GM12878 (cell line): ENCODE measurements around the gene FTSJ1.

Experiments
- BCL11A ChIP-seq: IDR thresholded peaks from 2 replicates; pipeline ENCODE4 v1.6.1; 2011; ENCODE audit warnings: low read depth, low read length
- CREB1 ChIP-seq: IDR thresholded peaks from 2 replicates; pipeline ENCODE4 v1.6.1; 2012; ENCODE audit warnings: low read depth, mild to moderate bottlenecking, inconsistent platforms
- ETV6 ChIP-seq, 2 experiments: fragments of 450-650 bp in 1 of 2; IDR thresholded peaks in 1 of 2; conservative IDR thresholded peaks in 1 of 2; 2 replicates each; pipeline ENCODE4 v1.6.1; 2014; ENCODE audit warnings: antibody characterized with exemption in 1 of 2, borderline replicate concordance in 1 of 2, low read depth in 1 of 2, mild to moderate bottlenecking in 1 of 2, moderate library complexity in 1 of 2
- KAT2A ChIP-seq: conservative IDR thresholded peaks from 2 replicates; pipeline ENCODE4 v1.6.1; 2011; ENCODE audit warnings: low read depth, low read length; ENCODE audit not compliant: control insufficient read depth
- TCF12 ChIP-seq: IDR thresholded peaks from 2 replicates; pipeline ENCODE4 v1.6.1; 2011; ENCODE audit warnings: low read depth, mild to moderate bottlenecking, low read length
- TF ChIP-seq, protein P1 (sequence below): IDR thresholded peaks from 2 replicates; pipeline ENCODE4 v1.6.1; 2011; ENCODE audit warnings: borderline replicate concordance, low read depth, mild to moderate bottlenecking, moderate library complexity, mixed read lengths, low read length; ENCODE audit not compliant: insufficient read depth; ENCODE audit errors: extremely low read length
- TF ChIP-seq, protein P2 (sequence below), 3 experiments: IDR thresholded peaks in 2 of 3; conservative IDR thresholded peaks in 1 of 3; 2 replicates each; pipeline ENCODE4 v1.5.1; 2011; ENCODE audit warnings: low read depth in 3 of 3, low read length in 3 of 3, mild to moderate bottlenecking in 3 of 3, control low read depth in 2 of 3, moderate library complexity in 2 of 3, inconsistent platforms in 1 of 3, mixed read lengths in 1 of 3; ENCODE audit not compliant: control insufficient read depth in 2 of 3, insufficient read depth in 1 of 3; ENCODE audit errors: extremely low read depth in 1 of 3
- TF ChIP-seq, protein P3 (sequence below): fragments of 450-650 bp; formaldehyde crosslinking; IDR thresholded peaks from 2 replicates; pipeline ENCODE4 v1.4.0; 2022; ENCODE audit warnings: mild to moderate bottlenecking, moderate library complexity
- TF ChIP-seq, protein P4 (sequence below): IDR thresholded peaks from 2 replicates; pipeline ENCODE4 v1.6.1; 2011; ENCODE audit warnings: borderline replicate concordance, low read depth, mild to moderate bottlenecking, moderate library complexity, low read length; ENCODE audit not compliant: insufficient read depth, poor library complexity, severe bottlenecking
- TF ChIP-seq, protein P5 (sequence below): fragments of 450-650 bp; IDR thresholded peaks from 2 replicates; pipeline ENCODE4 v1.6.1; 2017; ENCODE audit warnings: mild to moderate bottlenecking, moderate library complexity
- TF ChIP-seq, protein P6 (sequence below): IDR thresholded peaks from 2 replicates; pipeline ENCODE4 v1.6.1; 2012; ENCODE audit warnings: mild to moderate bottlenecking, low read depth, low read length

DNA sequence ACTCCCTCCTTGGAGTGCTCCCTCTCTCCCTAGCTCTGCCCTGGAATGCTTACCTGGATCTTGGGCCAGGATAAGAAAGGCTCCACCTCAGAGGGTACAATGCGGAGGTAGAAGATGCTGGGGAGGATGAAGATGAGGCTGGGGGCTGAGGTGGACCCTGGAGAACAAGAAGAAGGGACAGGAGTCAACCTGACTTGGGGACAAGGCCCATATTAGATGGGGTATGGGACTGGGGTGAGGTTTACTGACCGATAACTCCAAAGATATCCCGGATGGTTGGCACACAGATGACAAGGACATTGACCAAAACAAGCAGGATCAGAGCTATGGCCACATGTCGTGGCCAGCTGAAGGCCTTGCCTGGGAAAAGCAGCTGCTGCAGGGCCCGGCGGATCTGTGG lies 16.5 kb upstream of the FTSJ1 start:
- TF ChIP-seq KAT2A (no peak), ETV6 (conservative IDR thresholded peaks at IDR 0.05 in 1 of 2, IDR thresholded peaks at IDR 0.05 in 1 of 2; ENCODE audit: borderline replicate concordance in 1 of 2, low read depth in 1 of 2) (no peak), CREB1 (no peak), TCF12 (no peak), BCL11A (no peak)
- TF ChIP-seq, protein P1, sequence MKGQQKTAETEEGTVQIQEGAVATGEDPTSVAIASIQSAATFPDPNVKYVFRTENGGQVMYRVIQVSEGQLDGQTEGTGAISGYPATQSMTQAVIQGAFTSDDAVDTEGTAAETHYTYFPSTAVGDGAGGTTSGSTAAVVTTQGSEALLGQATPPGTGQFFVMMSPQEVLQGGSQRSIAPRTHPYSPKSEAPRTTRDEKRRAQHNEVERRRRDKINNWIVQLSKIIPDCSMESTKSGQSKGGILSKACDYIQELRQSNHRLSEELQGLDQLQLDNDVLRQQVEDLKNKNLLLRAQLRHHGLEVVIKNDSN = no peak
- TF ChIP-seq, protein P2, sequence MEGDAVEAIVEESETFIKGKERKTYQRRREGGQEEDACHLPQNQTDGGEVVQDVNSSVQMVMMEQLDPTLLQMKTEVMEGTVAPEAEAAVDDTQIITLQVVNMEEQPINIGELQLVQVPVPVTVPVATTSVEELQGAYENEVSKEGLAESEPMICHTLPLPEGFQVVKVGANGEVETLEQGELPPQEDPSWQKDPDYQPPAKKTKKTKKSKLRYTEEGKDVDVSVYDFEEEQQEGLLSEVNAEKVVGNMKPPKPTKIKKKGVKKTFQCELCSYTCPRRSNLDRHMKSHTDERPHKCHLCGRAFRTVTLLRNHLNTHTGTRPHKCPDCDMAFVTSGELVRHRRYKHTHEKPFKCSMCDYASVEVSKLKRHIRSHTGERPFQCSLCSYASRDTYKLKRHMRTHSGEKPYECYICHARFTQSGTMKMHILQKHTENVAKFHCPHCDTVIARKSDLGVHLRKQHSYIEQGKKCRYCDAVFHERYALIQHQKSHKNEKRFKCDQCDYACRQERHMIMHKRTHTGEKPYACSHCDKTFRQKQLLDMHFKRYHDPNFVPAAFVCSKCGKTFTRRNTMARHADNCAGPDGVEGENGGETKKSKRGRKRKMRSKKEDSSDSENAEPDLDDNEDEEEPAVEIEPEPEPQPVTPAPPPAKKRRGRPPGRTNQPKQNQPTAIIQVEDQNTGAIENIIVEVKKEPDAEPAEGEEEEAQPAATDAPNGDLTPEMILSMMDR (IDR thresholded peaks at IDR 0.05 in 2 of 3, conservative IDR thresholded peaks at IDR 0.05 in 1 of 3; ENCODE audit: control insufficient read depth in 2 of 3, extremely low read depth in 1 of 3, insufficient read depth in 1 of 3, low read depth in 3 of 3, low read length in 3 of 3) = no peak
- TF ChIP-seq, protein P3, sequence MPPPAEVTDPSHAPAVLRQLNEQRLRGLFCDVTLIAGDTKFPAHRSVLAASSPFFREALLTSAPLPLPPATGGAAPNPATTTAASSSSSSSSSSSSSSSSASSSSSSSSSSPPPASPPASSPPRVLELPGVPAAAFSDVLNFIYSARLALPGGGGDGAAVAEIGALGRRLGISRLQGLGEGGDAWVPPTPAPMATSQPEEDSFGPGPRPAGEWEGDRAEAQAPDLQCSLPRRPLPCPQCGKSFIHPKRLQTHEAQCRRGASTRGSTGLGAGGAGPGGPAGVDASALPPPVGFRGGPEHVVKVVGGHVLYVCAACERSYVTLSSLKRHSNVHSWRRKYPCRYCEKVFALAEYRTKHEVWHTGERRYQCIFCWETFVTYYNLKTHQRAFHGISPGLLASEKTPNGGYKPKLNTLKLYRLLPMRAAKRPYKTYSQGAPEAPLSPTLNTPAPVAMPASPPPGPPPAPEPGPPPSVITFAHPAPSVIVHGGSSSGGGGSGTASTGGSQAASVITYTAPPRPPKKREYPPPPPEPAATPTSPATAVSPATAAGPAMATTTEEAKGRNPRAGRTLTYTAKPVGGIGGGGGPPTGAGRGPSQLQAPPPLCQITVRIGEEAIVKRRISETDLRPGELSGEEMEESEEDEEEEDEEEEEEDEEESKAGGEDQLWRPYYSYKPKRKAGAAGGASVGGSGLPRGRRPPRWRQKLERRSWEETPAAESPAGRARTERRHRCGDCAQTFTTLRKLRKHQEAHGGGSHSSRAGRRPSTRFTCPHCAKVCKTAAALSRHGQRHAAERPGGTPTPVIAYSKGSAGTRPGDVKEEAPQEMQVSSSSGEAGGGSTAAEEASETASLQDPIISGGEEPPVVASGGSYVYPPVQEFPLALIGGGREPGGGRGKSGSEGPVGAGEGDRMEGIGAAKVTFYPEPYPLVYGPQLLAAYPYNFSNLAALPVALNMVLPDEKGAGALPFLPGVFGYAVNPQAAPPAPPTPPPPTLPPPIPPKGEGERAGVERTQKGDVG = no peak
- TF ChIP-seq, protein P4, sequence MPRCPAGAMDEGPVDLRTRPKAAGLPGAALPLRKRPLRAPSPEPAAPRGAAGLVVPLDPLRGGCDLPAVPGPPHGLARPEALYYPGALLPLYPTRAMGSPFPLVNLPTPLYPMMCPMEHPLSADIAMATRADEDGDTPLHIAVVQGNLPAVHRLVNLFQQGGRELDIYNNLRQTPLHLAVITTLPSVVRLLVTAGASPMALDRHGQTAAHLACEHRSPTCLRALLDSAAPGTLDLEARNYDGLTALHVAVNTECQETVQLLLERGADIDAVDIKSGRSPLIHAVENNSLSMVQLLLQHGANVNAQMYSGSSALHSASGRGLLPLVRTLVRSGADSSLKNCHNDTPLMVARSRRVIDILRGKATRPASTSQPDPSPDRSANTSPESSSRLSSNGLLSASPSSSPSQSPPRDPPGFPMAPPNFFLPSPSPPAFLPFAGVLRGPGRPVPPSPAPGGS = no peak
- TF ChIP-seq, protein P5, sequence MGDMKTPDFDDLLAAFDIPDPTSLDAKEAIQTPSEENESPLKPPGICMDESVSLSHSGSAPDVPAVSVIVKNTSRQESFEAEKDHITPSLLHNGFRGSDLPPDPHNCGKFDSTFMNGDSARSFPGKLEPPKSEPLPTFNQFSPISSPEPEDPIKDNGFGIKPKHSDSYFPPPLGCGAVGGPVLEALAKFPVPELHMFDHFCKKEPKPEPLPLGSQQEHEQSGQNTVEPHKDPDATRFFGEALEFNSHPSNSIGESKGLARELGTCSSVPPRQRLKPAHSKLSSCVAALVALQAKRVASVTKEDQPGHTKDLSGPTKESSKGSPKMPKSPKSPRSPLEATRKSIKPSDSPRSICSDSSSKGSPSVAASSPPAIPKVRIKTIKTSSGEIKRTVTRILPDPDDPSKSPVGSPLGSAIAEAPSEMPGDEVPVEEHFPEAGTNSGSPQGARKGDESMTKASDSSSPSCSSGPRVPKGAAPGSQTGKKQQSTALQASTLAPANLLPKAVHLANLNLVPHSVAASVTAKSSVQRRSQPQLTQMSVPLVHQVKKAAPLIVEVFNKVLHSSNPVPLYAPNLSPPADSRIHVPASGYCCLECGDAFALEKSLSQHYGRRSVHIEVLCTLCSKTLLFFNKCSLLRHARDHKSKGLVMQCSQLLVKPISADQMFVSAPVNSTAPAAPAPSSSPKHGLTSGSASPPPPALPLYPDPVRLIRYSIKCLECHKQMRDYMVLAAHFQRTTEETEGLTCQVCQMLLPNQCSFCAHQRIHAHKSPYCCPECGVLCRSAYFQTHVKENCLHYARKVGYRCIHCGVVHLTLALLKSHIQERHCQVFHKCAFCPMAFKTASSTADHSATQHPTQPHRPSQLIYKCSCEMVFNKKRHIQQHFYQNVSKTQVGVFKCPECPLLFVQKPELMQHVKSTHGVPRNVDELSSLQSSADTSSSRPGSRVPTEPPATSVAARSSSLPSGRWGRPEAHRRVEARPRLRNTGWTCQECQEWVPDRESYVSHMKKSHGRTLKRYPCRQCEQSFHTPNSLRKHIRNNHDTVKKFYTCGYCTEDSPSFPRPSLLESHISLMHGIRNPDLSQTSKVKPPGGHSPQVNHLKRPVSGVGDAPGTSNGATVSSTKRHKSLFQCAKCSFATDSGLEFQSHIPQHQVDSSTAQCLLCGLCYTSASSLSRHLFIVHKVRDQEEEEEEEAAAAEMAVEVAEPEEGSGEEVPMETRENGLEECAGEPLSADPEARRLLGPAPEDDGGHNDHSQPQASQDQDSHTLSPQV = no peak
- TF ChIP-seq, protein P6, sequence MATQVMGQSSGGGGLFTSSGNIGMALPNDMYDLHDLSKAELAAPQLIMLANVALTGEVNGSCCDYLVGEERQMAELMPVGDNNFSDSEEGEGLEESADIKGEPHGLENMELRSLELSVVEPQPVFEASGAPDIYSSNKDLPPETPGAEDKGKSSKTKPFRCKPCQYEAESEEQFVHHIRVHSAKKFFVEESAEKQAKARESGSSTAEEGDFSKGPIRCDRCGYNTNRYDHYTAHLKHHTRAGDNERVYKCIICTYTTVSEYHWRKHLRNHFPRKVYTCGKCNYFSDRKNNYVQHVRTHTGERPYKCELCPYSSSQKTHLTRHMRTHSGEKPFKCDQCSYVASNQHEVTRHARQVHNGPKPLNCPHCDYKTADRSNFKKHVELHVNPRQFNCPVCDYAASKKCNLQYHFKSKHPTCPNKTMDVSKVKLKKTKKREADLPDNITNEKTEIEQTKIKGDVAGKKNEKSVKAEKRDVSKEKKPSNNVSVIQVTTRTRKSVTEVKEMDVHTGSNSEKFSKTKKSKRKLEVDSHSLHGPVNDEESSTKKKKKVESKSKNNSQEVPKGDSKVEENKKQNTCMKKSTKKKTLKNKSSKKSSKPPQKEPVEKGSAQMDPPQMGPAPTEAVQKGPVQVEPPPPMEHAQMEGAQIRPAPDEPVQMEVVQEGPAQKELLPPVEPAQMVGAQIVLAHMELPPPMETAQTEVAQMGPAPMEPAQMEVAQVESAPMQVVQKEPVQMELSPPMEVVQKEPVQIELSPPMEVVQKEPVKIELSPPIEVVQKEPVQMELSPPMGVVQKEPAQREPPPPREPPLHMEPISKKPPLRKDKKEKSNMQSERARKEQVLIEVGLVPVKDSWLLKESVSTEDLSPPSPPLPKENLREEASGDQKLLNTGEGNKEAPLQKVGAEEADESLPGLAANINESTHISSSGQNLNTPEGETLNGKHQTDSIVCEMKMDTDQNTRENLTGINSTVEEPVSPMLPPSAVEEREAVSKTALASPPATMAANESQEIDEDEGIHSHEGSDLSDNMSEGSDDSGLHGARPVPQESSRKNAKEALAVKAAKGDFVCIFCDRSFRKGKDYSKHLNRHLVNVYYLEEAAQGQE = no peak
